NCI-H524 (cell line): Measurements from ENCODE around the gene RNF213.
"Not testable (repeated sequence)": the region's sequence is repeated elsewhere in the genome, so short reads cannot be mapped to it uniquely, and the experiment has no call there.

Experiments used
- DNase-seq, 2 experiments: peaks; one replicate each; lab custom pipeline; 2025; lab: John Stamatoyannopoulos, UW

Gene RNF213

GRCh38 chr17:80319999-80320344 lies 59.3 kb downstream of the RNF213 start:
- DNase-seq = no peak

DNA sequence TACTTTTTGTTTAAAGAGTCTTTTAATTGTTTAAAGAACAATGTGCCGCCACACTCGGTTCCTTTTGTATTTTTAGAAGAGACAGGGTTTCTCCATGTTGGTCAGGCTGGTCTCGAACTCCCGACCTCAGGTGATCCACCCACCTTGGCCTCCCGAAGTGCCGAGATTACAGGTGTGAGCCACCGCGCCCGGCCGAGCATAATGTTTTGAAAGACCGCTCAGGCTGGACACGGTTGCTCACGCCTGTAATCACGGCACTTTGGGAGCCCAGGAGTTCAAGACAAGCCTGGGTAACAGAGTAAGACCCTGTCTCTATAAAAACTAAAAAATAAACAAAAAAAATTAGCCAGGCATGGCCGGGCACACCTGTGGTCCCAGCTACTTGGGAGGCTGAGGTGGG lies 59.8 kb downstream of the RNF213 start:
- DNase-seq = no peak

- no peak for DNase-seq
These were observed 62.2 kb downstream of the RNF213 start for GRCh38 chr17:80322864-80323263.

- no peak for DNase-seq
These were observed 63.3 kb downstream of the RNF213 start for GRCh38 chr17:80323982-80324381.

DNA sequence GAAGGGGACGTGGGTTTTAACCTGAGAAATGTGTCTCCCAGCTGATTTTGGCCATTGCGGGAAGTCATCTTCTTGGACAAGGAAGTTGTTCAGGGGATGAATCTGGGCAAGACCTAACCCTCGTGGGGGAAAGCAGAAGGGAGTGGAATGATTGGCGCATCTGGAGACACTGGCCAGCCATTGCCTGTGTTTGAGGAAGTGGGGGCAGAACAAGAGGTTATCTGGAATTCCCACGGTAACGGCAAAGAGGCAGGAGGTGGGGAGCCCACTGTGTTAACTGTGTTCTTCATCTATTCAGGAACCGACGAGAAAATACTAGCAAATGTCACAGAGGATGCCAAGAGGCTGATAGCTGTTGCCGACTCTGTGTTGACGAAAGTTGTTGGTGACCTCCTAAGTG lies 66.9 kb downstream of the RNF213 start:
- no peak for DNase-seq

- no peak for DNase-seq
These were observed 68.2 kb downstream of the RNF213 start for GRCh38 chr17:80328634-80329380.

DNA sequence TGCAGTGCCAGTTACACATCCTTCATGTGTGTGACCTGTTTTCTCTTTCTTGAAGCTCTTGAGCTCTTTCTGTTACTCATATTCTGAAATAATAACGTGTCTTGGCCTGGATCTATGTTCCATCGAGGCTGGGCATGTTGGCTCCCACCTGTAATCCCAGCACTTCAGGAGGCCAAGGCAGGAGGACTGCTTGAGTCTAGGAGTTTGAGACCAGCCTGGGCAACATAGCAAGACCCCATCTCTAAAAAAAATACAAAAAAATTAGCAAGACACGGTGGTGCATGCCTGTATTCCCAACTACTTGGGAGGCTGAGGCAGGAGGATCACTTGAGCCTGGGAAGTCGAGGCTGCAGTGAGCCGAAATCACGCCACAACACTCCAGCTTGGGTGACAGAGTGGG lies 68.8 kb downstream of the RNF213 start:
- DNase-seq = not testable (repeated sequence)

DNA sequence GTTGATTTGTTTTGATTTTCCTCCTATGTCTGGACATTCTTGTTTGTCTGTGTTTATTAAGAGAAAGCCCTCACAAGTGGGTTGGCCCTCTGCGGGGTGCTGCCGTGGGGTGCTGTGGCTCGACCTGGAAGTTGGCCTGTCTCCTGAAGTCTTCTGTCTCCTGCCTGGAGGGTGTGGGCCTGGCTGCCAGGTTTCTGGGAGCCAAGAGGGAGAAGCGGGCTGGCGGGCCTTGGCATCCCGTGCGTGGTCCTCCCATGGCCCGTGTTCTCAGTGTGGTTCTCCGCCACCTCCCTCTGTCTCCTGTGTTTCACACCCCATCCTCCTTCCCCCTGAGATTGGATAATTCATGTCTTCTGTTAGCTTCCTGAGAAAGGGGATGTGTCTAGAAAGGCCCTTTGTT lies 69.6 kb downstream of the RNF213 start:
- no peak for DNase-seq

GRCh38 chr17:80330938-80331337 lies 70.3 kb downstream of the RNF213 start:
- DNase-seq = not testable (repeated sequence)

GRCh38 chr17:80331820-80332219 lies 71.2 kb downstream of the RNF213 start:
- DNase-seq = no peak

GRCh38 chr17:80337195-80337895 lies 76.7 kb downstream of the RNF213 start:
- DNase-seq = no peak

DNA sequence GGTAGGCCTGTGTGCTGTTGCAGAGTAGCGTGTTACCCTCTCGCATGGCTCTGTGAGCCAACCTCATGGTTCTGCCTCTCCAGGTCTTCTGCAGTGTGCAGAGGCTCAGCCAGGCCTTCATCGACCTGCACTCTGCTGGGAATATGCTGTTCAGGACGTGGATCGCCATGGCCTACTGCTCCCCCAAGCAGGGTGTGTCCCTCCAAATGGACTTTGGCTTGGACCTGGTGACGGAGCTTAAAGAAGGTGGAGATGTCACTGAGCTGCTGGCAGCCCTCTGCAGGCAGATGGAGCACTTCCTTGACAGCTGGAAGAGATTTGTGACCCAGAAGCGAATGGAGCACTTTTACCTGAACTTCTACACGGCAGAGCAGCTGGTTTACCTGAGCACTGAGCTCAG lies 78.5 kb downstream of the RNF213 start:
- no peak for DNase-seq

GRCh38 chr17:80339731-80340456 lies 79.2 kb downstream of the RNF213 start:
- DNase-seq = no peak

DNA sequence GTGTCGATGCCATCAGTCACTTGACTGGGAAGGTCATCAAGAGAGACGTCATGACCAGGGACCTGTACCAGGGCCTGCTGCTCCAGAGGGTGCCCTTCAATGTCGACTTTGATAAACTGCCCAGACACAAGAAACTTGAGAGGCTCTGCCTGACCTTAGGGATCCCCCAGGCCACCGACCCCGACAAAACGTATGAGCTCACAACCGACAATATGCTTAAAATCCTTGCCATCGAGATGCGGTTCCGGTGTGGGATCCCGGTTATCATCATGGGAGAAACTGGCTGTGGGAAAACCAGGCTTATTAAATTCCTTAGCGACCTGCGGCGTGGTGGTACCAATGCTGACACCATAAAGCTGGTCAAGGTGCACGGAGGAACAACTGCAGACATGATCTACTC lies 84.7 kb downstream of the RNF213 start:
- DNase-seq = no peak

DNA sequence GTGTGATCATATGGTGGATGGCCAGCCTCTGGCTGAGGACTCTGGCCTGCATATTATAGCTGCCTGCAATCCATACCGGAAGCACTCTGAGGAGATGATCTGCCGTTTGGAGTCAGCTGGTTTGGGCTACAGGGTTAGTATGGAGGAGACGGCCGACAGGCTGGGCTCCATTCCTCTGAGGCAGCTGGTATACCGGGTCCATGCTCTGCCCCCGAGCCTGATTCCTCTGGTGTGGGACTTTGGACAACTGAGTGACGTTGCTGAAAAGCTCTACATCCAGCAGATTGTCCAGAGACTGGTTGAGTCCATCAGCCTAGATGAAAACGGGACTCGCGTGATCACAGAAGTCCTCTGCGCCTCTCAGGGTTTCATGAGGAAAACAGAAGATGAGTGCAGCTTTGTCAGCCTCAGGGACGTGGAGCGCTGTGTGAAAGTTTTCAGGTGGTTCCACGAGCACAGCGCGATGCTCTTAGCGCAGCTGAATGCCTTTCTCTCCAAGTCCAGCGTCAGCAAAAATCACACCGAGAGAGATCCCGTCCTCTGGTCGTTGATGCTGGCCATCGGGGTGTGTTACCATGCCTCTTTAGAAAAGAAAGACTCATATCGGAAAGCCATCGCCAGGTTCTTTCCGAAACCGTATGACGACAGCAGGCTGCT lies 85.3 kb downstream of the RNF213 start:
- DNase-seq = no peak

GRCh38 chr17:80346498-80347275 lies 86.0 kb downstream of the RNF213 start:
- no peak for DNase-seq

- DNase-seq = no peak
These were observed 86.9 kb downstream of the RNF213 start for GRCh38 chr17:80347536-80347935.

DNA sequence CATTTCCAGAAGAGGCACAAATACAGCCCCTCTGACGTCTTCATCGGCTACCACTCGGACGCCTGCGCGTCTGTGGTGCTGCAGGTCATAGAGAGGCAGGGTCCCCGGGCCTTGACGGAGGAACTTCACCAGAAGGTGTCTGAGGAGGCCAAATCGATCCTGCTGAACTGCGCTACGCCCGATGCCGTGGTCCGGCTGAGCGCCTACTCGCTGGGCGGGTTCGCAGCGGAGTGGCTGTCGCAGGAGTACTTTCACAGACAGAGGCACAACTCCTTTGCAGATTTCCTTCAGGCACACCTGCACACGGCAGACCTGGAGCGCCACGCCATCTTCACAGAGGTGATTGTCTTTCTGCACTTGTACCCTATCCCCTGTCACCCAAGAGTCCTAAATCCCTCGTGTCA lies 87.3 kb downstream of the RNF213 start:
- no peak for DNase-seq

- DNase-seq = no peak
These were observed 88.0 kb downstream of the RNF213 start for GRCh38 chr17:80348551-80349150.

- DNase-seq = no peak
These were observed 88.5 kb downstream of the RNF213 start for GRCh38 chr17:80349151-80349651.

GRCh38 chr17:80349751-80350150 lies 89.1 kb downstream of the RNF213 start:
- no peak for DNase-seq
